HepG2 (cell line): Measurements from ENCODE around the gene MED9. TPM values are rescaled to one million over a fixed set of nuclear protein-coding genes. Genes with fewer than 3 reads are reported as not detected.

ENCODE experiments used
- ARID2 ChIP-seq: sonication (generic); formaldehyde crosslinking; IDR thresholded peaks from 2 replicates; pipeline ENCODE4 v1.8.1; 2022; ENCODE audit warnings: mild to moderate bottlenecking, missing genetic modification reagents, borderline replicate concordance
- ATF2 ChIP-seq: sonication (generic); formaldehyde crosslinking; IDR thresholded peaks from 2 replicates; pipeline ENCODE4 v1.4.0; 2020; ENCODE audit warnings: missing genetic modification reagents
- BCL6 ChIP-seq: IDR thresholded peaks from 2 replicates; pipeline ENCODE4 v1.6.1; 2016; ENCODE audit warnings: missing genetic modification reagents, missing compliant biosample characterization
- CAMTA2 ChIP-seq: sonication (generic); formaldehyde crosslinking; IDR thresholded peaks from 2 replicates; pipeline ENCODE4 v1.4.0; 2020; ENCODE audit warnings: mild to moderate bottlenecking, missing genetic modification reagents, borderline replicate concordance
- EP300 ChIP-seq, 3 experiments: sonication (generic) in 1 of 3; formaldehyde crosslinking in 1 of 3; IDR thresholded peaks; 2 replicates each; pipeline versions ENCODE4 v1.5.1 to v1.6.1; 2011 to 2020; ENCODE audit warnings: low read depth in 2 of 3, low read length in 2 of 3, borderline replicate concordance in 1 of 3, improper control_type of control experiment in 1 of 3, mild to moderate bottlenecking in 1 of 3, missing genetic modification reagents in 1 of 3, moderate library complexity in 1 of 3
- FOXA1 ChIP-seq, 2 experiments: fragments of 450-650 bp in 1 of 2; sonication (generic) in 1 of 2; formaldehyde crosslinking in 1 of 2; IDR thresholded peaks; 2 replicates each; pipeline versions ENCODE4 v1.4.0 to v1.6.1; 2016 to 2020; ENCODE audit warnings: missing genetic modification reagents in 1 of 2
- FOXP4 ChIP-seq: sonication (generic); formaldehyde crosslinking; IDR thresholded peaks from 2 replicates; pipeline ENCODE4 v1.4.0; 2020; ENCODE audit warnings: missing genetic modification reagents
- MIXL1 ChIP-seq: IDR thresholded peaks from 2 replicates; pipeline ENCODE4 v1.6.1; 2016
- PAXIP1 ChIP-seq: sonication (generic); formaldehyde crosslinking; conservative IDR thresholded peaks from 2 replicates; pipeline ENCODE4 v1.4.0; 2020; ENCODE audit warnings: mild to moderate bottlenecking, missing genetic modification reagents, moderate library complexity
- RBAK ChIP-seq: sonication (generic); formaldehyde crosslinking; IDR thresholded peaks from 2 replicates; pipeline ENCODE4 v1.5.1; 2020; ENCODE audit warnings: mild to moderate bottlenecking, missing genetic modification reagents
- SAP130 ChIP-seq: IDR thresholded peaks from 2 replicates; pipeline ENCODE4 v1.6.1; 2016; ENCODE audit warnings: low read depth
- SOX13 ChIP-seq, 3 experiments: fragments of 450-650 bp in 1 of 3; sonication (generic) in 1 of 3; formaldehyde crosslinking in 1 of 3; IDR thresholded peaks in 2 of 3; conservative IDR thresholded peaks in 1 of 3; 2 replicates each; pipeline versions ENCODE4 v1.5.0 to v1.6.1; 2016 to 2020; ENCODE audit warnings: antibody characterized with exemption in 1 of 3, mild to moderate bottlenecking in 1 of 3, missing compliant biosample characterization in 1 of 3, missing genetic modification reagents in 1 of 3, moderate library complexity in 1 of 3
- TCF12 ChIP-seq, 2 experiments: fragments of 450-650 bp in 1 of 2; sonication (generic) in 1 of 2; formaldehyde crosslinking in 1 of 2; IDR thresholded peaks; 2 replicates each; pipeline versions ENCODE4 v1.6.1 to v1.8.0; 2017 to 2022; ENCODE audit warnings: antibody characterized with exemption in 1 of 2, mild to moderate bottlenecking in 1 of 2, missing genetic modification reagents in 1 of 2, moderate library complexity in 1 of 2
- THAP11 ChIP-seq: IDR thresholded peaks from 2 replicates; pipeline ENCODE4 v1.6.1; 2016; ENCODE audit warnings: missing biosample characterization, missing genetic modification reagents
- ZEB1 ChIP-seq: IDR thresholded peaks from 2 replicates; pipeline ENCODE4 v1.6.1; 2012; ENCODE audit warnings: mild to moderate bottlenecking, low read depth, inconsistent platforms; ENCODE audit not compliant: insufficient replicate concordance
- ZNF101 ChIP-seq: sonication (generic); formaldehyde crosslinking; IDR thresholded peaks from 2 replicates; pipeline ENCODE4 v1.4.0; 2020; ENCODE audit warnings: mild to moderate bottlenecking, low read depth, missing genetic modification reagents, borderline replicate concordance
- ZNF329 ChIP-seq: sonication (generic); formaldehyde crosslinking; IDR thresholded peaks from 2 replicates; pipeline ENCODE4 v1.9.0; 2021; ENCODE audit warnings: low read depth, mild to moderate bottlenecking, missing genetic modification reagents
- ZNF607 ChIP-seq: sonication (generic); formaldehyde crosslinking; IDR thresholded peaks from 2 replicates; pipeline ENCODE4 v1.5.1; 2020; ENCODE audit warnings: missing genetic modification reagents, mild to moderate bottlenecking, borderline replicate concordance
- ZNF83 ChIP-seq: sonication (generic); formaldehyde crosslinking; IDR thresholded peaks from 2 replicates; pipeline ENCODE4 v1.4.0; 2020; ENCODE audit warnings: missing genetic modification reagents, mild to moderate bottlenecking, borderline replicate concordance
- polyA plus RNA-seq, 8 experiments: library from polyadenylated mRNA; depleted of rRNA in 3 of 8; stranded (reverse) in 7 of 8; unstranded in 1 of 8; fragments of >200 nt; fragmentation: Illumina TruSeq in 4 of 8; extraction: Trizol in 4 of 8; gene quantifications; 2 replicates each; pipeline versions ENCODE4 v1.2.1 to v1.2.3, GENCODE V29; 2011 to 2016; ENCODE audit warnings: low read depth in 4 of 8, missing spikeins in 1 of 8, mixed read lengths in 1 of 8; ENCODE audit not compliant: insufficient read depth in 1 of 8
- total RNA-seq, 5 experiments: library from RNA; depleted of rRNA; stranded (reverse); fragments of >200 nt; fragmentation: Illumina TruSeq; extraction: Trizol; gene quantifications; 2 replicates each; pipeline ENCODE4 v1.2.3, GENCODE V29; 2016; ENCODE audit warnings: low read depth in 1 of 5
- TF ChIP-seq, protein P1 (sequence below): sonication (generic); formaldehyde crosslinking; IDR thresholded peaks from 2 replicates; pipeline ENCODE4 v1.8.0; 2022; ENCODE audit warnings: missing genetic modification reagents, mild to moderate bottlenecking, borderline replicate concordance

The MED9 gene
- total and polyA plus RNA-seq, 2 of the 13 experiments (the other 11 are each of a cell fraction or from before 2014, with no cell fraction given), result 11.9 to 15.1 TPM

- peak in 1 of 2 experiments; percentile 60; a peak in 2 of 4 replicates for TF ChIP-seq EP300 (IDR thresholded peaks at IDR 0.05; ENCODE audit: low read depth in 2 of 2, low read length in 2 of 2)
- TF ChIP-seq EP300 (CRISPR knock-in tag; IDR thresholded peaks at IDR 0.05; ENCODE audit: borderline replicate concordance), result peak; percentile 50; the same call in 1 of the 2 replicates
- TF ChIP-seq SAP130 (CRISPR knock-in tag), result peak; percentile 71
- TF ChIP-seq ARID2 (CRISPR knock-in tag), result no peak
- no peak for TF ChIP-seq ZNF83 (CRISPR knock-in tag)
- TF ChIP-seq RBAK, result no peak
- no peak for TF ChIP-seq CAMTA2 (CRISPR knock-in tag)
- no peak for TF ChIP-seq ZEB1
- no peak for TF ChIP-seq SOX13 (IDR thresholded peaks at IDR 0.05)
- TF ChIP-seq SOX13 (CRISPR knock-in tag; conservative IDR thresholded peaks at IDR 0.05 in 1 of 2, IDR thresholded peaks at IDR 0.05 in 1 of 2), result peak in 1 of 2 experiments; percentile 85; a peak in 2 of 4 replicates
- peak; percentile 51; the same call in 1 of the 2 replicates for TF ChIP-seq PAXIP1 (CRISPR knock-in tag)
- TF ChIP-seq FOXA1 (IDR thresholded peaks at IDR 0.05), result no peak
- TF ChIP-seq FOXA1 (CRISPR knock-in tag; IDR thresholded peaks at IDR 0.05), result peak; percentile 90
- TF ChIP-seq FOXP4 (CRISPR knock-in tag), result peak; percentile 82
- TF ChIP-seq, protein P1, sequence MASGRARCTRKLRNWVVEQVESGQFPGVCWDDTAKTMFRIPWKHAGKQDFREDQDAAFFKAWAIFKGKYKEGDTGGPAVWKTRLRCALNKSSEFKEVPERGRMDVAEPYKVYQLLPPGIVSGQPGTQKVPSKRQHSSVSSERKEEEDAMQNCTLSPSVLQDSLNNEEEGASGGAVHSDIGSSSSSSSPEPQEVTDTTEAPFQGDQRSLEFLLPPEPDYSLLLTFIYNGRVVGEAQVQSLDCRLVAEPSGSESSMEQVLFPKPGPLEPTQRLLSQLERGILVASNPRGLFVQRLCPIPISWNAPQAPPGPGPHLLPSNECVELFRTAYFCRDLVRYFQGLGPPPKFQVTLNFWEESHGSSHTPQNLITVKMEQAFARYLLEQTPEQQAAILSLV (CRISPR knock-in tag), result no peak
- TF ChIP-seq TCF12 (IDR thresholded peaks at IDR 0.05), result no peak
- no peak for TF ChIP-seq TCF12 (CRISPR knock-in tag; IDR thresholded peaks at IDR 0.05)
- no peak for TF ChIP-seq ZNF101
- peak; percentile 99 for TF ChIP-seq ZNF329 (CRISPR knock-in tag)
- no peak for TF ChIP-seq ZNF607 (CRISPR knock-in tag)
- peak; percentile 61 for TF ChIP-seq THAP11 (CRISPR knock-in tag)
- TF ChIP-seq MIXL1, result peak; percentile 65; the same call in 1 of the 2 replicates
- peak; percentile 75; the same call in 1 of the 2 replicates for TF ChIP-seq ATF2 (CRISPR knock-in tag)
- peak; percentile 86 for TF ChIP-seq BCL6
Measured at GRCh38 chr17:17443173-17443572, 33.6 kb upstream of the MED9 start (continued).
